GM21381 (cell line): ENCODE measurements around the gene SEC23B.
A peak's percentile ranks its signal among the peaks of the same experiment; 100 is the strongest.
"Not testable (repeated sequence)": the region's sequence is repeated elsewhere in the genome, so short reads cannot be mapped to it uniquely, and the experiment has no call there.

Source experiments
- ATAC-seq: cut with Tn5 transposase; IDR thresholded peaks from one replicate; pipeline ENCODE4 v1.9.1; 2021; ENCODE audit warnings: mild to moderate bottlenecking, moderate library complexity; ENCODE audit not compliant: unreplicated experiment

Gene SEC23B

GRCh38 chr20:18507218-18508191, at the start of gene SEC23B:
SEC23B (plus strand) TSS chr20:18507940; CDS start chr20:18510836, 2,896 bp downstream.
- ATAC-seq = peak; percentile 92

GRCh38 chr20:18465536-18466200, 42.1 kb upstream of the SEC23B start:
- ATAC-seq = no peak

- ATAC-seq = peak; percentile 33
These were observed 41.2 kb upstream of the SEC23B start for GRCh38 chr20:18466574-18466893.

GRCh38 chr20:18466894-18467730, 40.6 kb upstream of the SEC23B start, which contains the start of the genes DZANK1 and POLR3F:
DZANK1 (minus strand) TSS chr20:18467030; CDS start chr20:18465358, 1,672 bp downstream.
POLR3F (plus strand) TSS chr20:18467390; CDS start chr20:18467507, 117 bp downstream.
- ATAC-seq = peak; percentile 98

- no peak for ATAC-seq
These were observed 30.5 kb upstream of the SEC23B start for GRCh38 chr20:18477218-18477617.

GRCh38 chr20:18477821-18478220, 29.9 kb upstream of the SEC23B start:
- no peak for ATAC-seq

- no peak for ATAC-seq
These were observed 26.1 kb upstream of the SEC23B start for GRCh38 chr20:18481596-18481995.

- ATAC-seq = no peak
These were observed 19.4 kb upstream of the SEC23B start for GRCh38 chr20:18488301-18488700.

- ATAC-seq = no peak
These were observed 11.7 kb upstream of the SEC23B start for GRCh38 chr20:18496042-18496441.

GRCh38 chr20:18496740-18497592, 10.8 kb upstream of the SEC23B start, which contains the start of gene RBBP9:
RBBP9 (minus strand) TSS chr20:18497225; CDS start chr20:18497167, 58 bp downstream.
- peak; percentile 98 for ATAC-seq

- no peak for ATAC-seq
These were observed 10.1 kb upstream of the SEC23B start for GRCh38 chr20:18497603-18498002.

GRCh38 chr20:18501672-18502071, 6.1 kb upstream of the SEC23B start:
- not testable (repeated sequence) for ATAC-seq

- ATAC-seq = no peak
These were observed 3.2 kb upstream of the SEC23B start for GRCh38 chr20:18504479-18505060.

GRCh38 chr20:18506744-18507143, 996 bp upstream of the SEC23B start:
- no peak for ATAC-seq

GRCh38 chr20:18511571-18511970, 3.8 kb downstream of the SEC23B start:
- ATAC-seq = no peak

- no peak for ATAC-seq
These were observed 5.5 kb downstream of the SEC23B start for GRCh38 chr20:18513208-18513607.

- ATAC-seq = no peak
These were observed 6.4 kb downstream of the SEC23B start for GRCh38 chr20:18514127-18514526.

- no peak for ATAC-seq
These were observed 8.2 kb downstream of the SEC23B start for GRCh38 chr20:18515973-18516372.

GRCh38 chr20:18522066-18522465, 14.3 kb downstream of the SEC23B start:
- ATAC-seq = not testable (repeated sequence)
